SK-N-SH treated with all-trans-retinoic acid at 6 μM for 48 hours (cell line): ENCODE results near the gene MACROD1.

Experiments used
- ATAC-seq: fragments of 200-7000 bp; cut with Tn5 transposase; 3 replicates; pipeline ENCODE4 v1.9.1; 2020; ENCODE audit warnings: mild to moderate bottlenecking, moderate library complexity
- ARNTL ChIP-seq: fragments of 450-650 bp; formaldehyde crosslinking; IDR thresholded peaks from 2 replicates; pipeline ENCODE4 v1.5.0; 2020; ENCODE audit warnings: low read depth, mild to moderate bottlenecking, moderate library complexity, borderline replicate concordance
- BACH2 ChIP-seq: fragments of 250-450 bp; sonication (Bioruptor Pico); IDR thresholded peaks from 2 replicates; pipeline ENCODE4 v1.9.0; 2021; ENCODE audit warnings: mild to moderate bottlenecking, borderline replicate concordance
- CSDC2 ChIP-seq: fragments of 250-450 bp; sonication (Bioruptor Pico); IDR thresholded peaks from 2 replicates; pipeline ENCODE4 v1.5.0; 2020; ENCODE audit warnings: mild to moderate bottlenecking, moderate library complexity
- ESRRG ChIP-seq: fragments of 250-450 bp; sonication (Bioruptor Pico); IDR thresholded peaks from 2 replicates; pipeline ENCODE4 v1.6.1; 2021; ENCODE audit warnings: mild to moderate bottlenecking
- GLIS3 ChIP-seq: fragments of 250-450 bp; sonication (Bioruptor Pico); IDR thresholded peaks from 2 replicates; pipeline ENCODE4 v1.5.0; 2020; ENCODE audit warnings: mild to moderate bottlenecking, moderate library complexity
- ISL1 ChIP-seq: fragments of 250-450 bp; sonication (Bioruptor Pico); IDR thresholded peaks from 2 replicates; pipeline ENCODE4 v2.1.2; 2022; ENCODE audit warnings: mild to moderate bottlenecking, moderate library complexity
- PPARA ChIP-seq: fragments of 250-450 bp; sonication (Bioruptor Pico); IDR thresholded peaks from 2 replicates; pipeline ENCODE4 v1.5.0; 2020; ENCODE audit warnings: mild to moderate bottlenecking, borderline replicate concordance
- RARB ChIP-seq: fragments of 250-450 bp; sonication (Bioruptor Pico); IDR thresholded peaks from 2 replicates; pipeline ENCODE4 v1.8.0; 2021; ENCODE audit warnings: mild to moderate bottlenecking, moderate library complexity
- TCF4 ChIP-seq: fragments of 250-450 bp; sonication (Bioruptor Pico); IDR thresholded peaks from 2 replicates; pipeline ENCODE4 v1.8.0; 2021; ENCODE audit warnings: mild to moderate bottlenecking, moderate library complexity, borderline replicate concordance
- TOX ChIP-seq: fragments of 250-450 bp; sonication (Bioruptor Pico); IDR thresholded peaks from 2 replicates; pipeline ENCODE4 v1.8.0; 2021; ENCODE audit warnings: mild to moderate bottlenecking, moderate library complexity, borderline replicate concordance
- ZC3H10 ChIP-seq: fragments of 250-450 bp; sonication (Bioruptor Pico); IDR thresholded peaks from 2 replicates; pipeline ENCODE4 v1.5.1; 2021; ENCODE audit warnings: mild to moderate bottlenecking, moderate library complexity
- ZFP3 ChIP-seq: fragments of 250-450 bp; sonication (Bioruptor Pico); IDR thresholded peaks from 2 replicates; pipeline ENCODE4 v1.5.0; 2020; ENCODE audit warnings: mild to moderate bottlenecking, moderate library complexity
- ZFP30 ChIP-seq: fragments of 450-650 bp; formaldehyde crosslinking; IDR thresholded peaks from 2 replicates; pipeline ENCODE4 v1.5.0; 2022; ENCODE audit warnings: mild to moderate bottlenecking, moderate library complexity
- ZNF70 ChIP-seq: fragments of 450-650 bp; formaldehyde crosslinking; IDR thresholded peaks from 2 replicates; pipeline ENCODE4 v1.5.0; 2020; ENCODE audit warnings: mild to moderate bottlenecking, moderate library complexity
- ZNF8 ChIP-seq: fragments of 450-650 bp; formaldehyde crosslinking; IDR thresholded peaks from 2 replicates; pipeline ENCODE4 v1.5.0; 2020; ENCODE audit warnings: mild to moderate bottlenecking, moderate library complexity
- TF ChIP-seq, protein P1 (sequence below): fragments of 250-450 bp; sonication (Bioruptor Pico); IDR thresholded peaks from 2 replicates; pipeline ENCODE4 v1.5.1; 2020; ENCODE audit warnings: low read depth, mild to moderate bottlenecking, moderate library complexity
- TF ChIP-seq, protein P2 (sequence below): fragments of 250-450 bp; sonication (Bioruptor Pico); IDR thresholded peaks from 2 replicates; pipeline ENCODE4 v1.8.0; 2020; ENCODE audit warnings: mild to moderate bottlenecking, moderate library complexity, borderline replicate concordance
- TF ChIP-seq, protein P3 (sequence below): fragments of 250-450 bp; sonication (Bioruptor Pico); IDR thresholded peaks from 2 replicates; pipeline ENCODE4 v1.5.1; 2021; ENCODE audit warnings: mild to moderate bottlenecking, moderate library complexity
- TF ChIP-seq, protein P4 (sequence below): fragments of 250-450 bp; sonication (Bioruptor Pico); IDR thresholded peaks from 2 replicates; pipeline ENCODE4 v1.8.0; 2021; ENCODE audit warnings: low read depth, mild to moderate bottlenecking, moderate library complexity, borderline replicate concordance
- TF ChIP-seq, protein P5 (sequence below): fragments of 250-450 bp; sonication (Bioruptor Pico); IDR thresholded peaks from 2 replicates; pipeline ENCODE4 v1.5.0; 2020; ENCODE audit warnings: mild to moderate bottlenecking, moderate library complexity

MACROD1 gene

DNA sequence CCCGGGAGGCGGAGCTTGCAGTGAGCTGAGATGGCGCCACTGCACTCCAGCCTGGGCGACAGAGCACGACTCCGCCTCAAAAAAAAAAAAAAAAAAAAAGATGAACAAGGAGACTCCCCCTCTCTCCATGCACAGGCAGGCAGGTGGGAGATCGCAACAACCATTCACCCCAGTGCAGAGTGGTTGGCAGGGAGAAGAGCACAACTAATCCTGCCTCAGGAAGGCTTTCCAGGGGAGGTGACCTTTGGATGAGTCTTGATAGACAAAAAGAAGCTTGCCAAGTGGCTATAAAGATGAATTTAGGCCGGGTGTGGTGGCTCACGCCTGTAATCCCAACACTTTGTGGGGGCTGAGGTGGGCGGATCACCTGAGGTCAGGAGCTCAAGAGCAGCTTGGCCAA is 100.2 kb downstream of the MACROD1 start (continued):
- no peak for TF ChIP-seq RARB (CRISPR knock-in tag)

DNA sequence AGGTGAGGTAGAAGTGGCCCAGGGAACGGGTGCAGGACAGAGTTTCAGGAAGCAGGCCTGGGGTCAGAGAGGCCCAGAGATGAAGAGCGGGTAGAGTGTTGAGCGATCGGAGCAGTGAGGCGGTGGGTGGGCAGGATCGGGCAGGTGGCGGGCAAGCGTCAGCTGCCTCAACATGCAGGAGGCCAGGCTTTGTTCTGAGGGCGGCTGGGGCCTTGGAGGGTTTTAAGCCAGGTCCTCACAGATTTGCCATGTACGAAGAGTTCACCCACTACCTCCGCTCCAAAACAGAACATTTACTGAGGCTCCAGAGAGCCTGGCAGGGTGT is 100.8 kb downstream of the MACROD1 start:
- ATAC-seq, result no peak
- TF ChIP-seq BACH2 (CRISPR knock-in tag), result no peak
- TF ChIP-seq ZFP3 (CRISPR knock-in tag), result no peak
- TF ChIP-seq RARB (CRISPR knock-in tag), result no peak
- no peak for TF ChIP-seq ZNF8
- TF ChIP-seq, protein P1, sequence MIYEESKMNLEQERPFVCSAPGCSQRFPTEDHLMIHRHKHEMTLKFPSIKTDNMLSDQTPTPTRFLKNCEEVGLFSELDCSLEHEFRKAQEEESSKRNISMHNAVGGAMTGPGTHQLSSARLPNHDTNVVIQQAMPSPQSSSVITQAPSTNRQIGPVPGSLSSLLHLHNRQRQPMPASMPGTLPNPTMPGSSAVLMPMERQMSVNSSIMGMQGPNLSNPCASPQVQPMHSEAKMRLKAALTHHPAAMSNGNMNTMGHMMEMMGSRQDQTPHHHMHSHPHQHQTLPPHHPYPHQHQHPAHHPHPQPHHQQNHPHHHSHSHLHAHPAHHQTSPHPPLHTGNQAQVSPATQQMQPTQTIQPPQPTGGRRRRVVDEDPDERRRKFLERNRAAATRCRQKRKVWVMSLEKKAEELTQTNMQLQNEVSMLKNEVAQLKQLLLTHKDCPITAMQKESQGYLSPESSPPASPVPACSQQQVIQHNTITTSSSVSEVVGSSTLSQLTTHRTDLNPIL (CRISPR knock-in tag), result no peak
- no peak for TF ChIP-seq GLIS3
- no peak for TF ChIP-seq TOX (CRISPR knock-in tag)
- TF ChIP-seq PPARA (CRISPR knock-in tag), result no peak
- no peak for TF ChIP-seq ARNTL (CRISPR knock-in tag)
- no peak for TF ChIP-seq ZC3H10 (CRISPR knock-in tag)
- TF ChIP-seq, protein P2, sequence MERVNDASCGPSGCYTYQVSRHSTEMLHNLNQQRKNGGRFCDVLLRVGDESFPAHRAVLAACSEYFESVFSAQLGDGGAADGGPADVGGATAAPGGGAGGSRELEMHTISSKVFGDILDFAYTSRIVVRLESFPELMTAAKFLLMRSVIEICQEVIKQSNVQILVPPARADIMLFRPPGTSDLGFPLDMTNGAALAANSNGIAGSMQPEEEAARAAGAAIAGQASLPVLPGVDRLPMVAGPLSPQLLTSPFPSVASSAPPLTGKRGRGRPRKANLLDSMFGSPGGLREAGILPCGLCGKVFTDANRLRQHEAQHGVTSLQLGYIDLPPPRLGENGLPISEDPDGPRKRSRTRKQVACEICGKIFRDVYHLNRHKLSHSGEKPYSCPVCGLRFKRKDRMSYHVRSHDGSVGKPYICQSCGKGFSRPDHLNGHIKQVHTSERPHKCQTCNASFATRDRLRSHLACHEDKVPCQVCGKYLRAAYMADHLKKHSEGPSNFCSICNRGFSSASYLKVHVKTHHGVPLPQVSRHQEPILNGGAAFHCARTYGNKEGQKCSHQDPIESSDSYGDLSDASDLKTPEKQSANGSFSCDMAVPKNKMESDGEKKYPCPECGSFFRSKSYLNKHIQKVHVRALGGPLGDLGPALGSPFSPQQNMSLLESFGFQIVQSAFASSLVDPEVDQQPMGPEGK (CRISPR knock-in tag), result no peak
- TF ChIP-seq, protein P3, sequence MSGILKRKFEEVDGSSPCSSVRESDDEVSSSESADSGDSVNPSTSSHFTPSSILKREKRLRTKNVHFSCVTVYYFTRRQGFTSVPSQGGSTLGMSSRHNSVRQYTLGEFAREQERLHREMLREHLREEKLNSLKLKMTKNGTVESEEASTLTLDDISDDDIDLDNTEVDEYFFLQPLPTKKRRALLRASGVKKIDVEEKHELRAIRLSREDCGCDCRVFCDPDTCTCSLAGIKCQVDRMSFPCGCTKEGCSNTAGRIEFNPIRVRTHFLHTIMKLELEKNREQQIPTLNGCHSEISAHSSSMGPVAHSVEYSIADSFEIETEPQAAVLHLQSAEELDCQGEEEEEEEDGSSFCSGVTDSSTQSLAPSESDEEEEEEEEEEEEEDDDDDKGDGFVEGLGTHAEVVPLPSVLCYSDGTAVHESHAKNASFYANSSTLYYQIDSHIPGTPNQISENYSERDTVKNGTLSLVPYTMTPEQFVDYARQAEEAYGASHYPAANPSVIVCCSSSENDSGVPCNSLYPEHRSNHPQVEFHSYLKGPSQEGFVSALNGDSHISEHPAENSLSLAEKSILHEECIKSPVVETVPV, result no peak
- no peak for TF ChIP-seq ISL1 (CRISPR knock-in tag)

DNA sequence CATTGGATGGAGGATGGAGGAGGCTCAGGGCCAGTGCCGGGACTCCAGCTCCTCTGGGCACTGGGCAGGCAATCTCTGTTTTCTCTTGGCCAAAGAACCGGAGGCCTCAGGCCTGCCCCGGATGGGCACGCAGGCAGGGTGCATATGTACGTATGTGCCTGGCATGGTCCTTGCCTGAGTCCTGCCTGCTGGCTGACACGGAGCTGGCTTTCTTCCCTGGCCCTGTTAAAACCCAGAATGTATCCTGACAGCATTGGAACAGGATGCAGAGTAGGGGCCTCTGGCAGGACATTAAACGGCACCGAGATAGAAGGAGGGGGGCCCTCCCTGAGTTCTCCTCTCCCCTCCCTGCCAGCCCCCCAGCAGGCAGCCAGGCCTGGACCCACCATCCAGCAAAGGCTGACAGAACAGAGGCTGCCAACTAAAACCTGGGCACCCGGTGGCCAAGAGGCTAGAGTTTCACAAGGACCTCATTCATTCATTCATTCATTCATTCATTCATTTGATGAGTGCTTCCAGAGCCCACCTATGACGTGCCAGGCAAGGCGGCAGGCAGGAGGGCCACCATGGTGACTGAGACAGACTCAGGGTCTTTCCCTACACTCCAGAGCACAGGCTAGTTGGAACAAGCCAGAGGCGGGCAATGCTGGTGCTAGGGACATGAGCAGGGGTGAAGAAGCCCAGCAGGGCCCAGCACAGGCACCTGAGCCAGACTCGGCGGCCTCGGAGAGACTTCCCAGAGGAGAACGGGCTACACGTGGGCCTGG is 101.4 kb downstream of the MACROD1 start:
- ATAC-seq, result no peak
- TF ChIP-seq ZFP3 (CRISPR knock-in tag), result no peak
- TF ChIP-seq ESRRG (CRISPR knock-in tag), result no peak
- no peak for TF ChIP-seq TOX (CRISPR knock-in tag)

DNA sequence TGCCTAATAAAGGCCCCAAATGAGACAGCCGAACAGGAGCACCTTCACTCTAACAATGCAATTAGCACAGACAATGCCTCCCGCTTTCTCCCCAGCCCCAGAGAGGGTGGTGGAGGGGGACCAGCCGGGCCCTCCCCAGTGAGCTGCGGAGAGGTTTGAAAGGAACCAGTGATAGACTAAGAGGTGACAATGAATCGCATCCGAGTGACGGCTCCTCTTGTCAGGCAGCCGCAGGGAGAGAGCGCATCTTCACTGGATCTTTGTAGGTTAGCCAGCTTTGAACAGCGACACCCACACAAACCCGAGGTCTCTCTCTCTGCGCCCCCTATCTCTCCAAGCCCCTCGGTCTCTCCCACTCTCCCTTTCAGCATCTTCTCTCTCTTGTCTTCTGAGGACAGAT is 102.1 kb downstream of the MACROD1 start:
- TF ChIP-seq, protein P3, result no peak
- TF ChIP-seq, protein P4, sequence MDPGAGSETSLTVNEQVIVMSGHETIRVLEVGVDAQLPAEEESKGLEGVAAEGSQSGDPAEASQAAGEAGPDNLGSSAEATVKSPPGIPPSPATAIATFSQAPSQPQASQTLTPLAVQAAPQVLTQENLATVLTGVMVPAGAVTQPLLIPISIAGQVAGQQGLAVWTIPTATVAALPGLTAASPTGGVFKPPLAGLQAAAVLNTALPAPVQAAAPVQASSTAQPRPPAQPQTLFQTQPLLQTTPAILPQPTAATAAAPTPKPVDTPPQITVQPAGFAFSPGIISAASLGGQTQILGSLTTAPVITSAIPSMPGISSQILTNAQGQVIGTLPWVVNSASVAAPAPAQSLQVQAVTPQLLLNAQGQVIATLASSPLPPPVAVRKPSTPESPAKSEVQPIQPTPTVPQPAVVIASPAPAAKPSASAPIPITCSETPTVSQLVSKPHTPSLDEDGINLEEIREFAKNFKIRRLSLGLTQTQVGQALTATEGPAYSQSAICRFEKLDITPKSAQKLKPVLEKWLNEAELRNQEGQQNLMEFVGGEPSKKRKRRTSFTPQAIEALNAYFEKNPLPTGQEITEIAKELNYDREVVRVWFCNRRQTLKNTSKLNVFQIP (CRISPR knock-in tag), result no peak
- TF ChIP-seq BACH2 (CRISPR knock-in tag), result no peak
- no peak for TF ChIP-seq CSDC2
- TF ChIP-seq ESRRG (CRISPR knock-in tag), result no peak
- TF ChIP-seq TOX (CRISPR knock-in tag), result no peak
- TF ChIP-seq, protein P2 (CRISPR knock-in tag), result no peak
- no peak for TF ChIP-seq ZC3H10 (CRISPR knock-in tag)
- TF ChIP-seq TCF4, result no peak
- TF ChIP-seq, protein P1 (CRISPR knock-in tag), result no peak
- no peak for TF ChIP-seq ZNF70 (CRISPR knock-in tag)
- no peak for TF ChIP-seq ZNF8
- TF ChIP-seq, protein P5, sequence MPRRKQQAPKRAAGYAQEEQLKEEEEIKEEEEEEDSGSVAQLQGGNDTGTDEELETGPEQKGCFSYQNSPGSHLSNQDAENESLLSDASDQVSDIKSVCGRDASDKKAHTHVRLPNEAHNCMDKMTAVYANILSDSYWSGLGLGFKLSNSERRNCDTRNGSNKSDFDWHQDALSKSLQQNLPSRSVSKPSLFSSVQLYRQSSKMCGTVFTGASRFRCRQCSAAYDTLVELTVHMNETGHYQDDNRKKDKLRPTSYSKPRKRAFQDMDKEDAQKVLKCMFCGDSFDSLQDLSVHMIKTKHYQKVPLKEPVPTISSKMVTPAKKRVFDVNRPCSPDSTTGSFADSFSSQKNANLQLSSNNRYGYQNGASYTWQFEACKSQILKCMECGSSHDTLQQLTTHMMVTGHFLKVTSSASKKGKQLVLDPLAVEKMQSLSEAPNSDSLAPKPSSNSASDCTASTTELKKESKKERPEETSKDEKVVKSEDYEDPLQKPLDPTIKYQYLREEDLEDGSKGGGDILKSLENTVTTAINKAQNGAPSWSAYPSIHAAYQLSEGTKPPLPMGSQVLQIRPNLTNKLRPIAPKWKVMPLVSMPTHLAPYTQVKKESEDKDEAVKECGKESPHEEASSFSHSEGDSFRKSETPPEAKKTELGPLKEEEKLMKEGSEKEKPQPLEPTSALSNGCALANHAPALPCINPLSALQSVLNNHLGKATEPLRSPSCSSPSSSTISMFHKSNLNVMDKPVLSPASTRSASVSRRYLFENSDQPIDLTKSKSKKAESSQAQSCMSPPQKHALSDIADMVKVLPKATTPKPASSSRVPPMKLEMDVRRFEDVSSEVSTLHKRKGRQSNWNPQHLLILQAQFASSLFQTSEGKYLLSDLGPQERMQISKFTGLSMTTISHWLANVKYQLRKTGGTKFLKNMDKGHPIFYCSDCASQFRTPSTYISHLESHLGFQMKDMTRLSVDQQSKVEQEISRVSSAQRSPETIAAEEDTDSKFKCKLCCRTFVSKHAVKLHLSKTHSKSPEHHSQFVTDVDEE (CRISPR knock-in tag), result no peak
- no peak for TF ChIP-seq RARB (CRISPR knock-in tag)
- no peak for TF ChIP-seq ZFP30 (CRISPR knock-in tag)
- TF ChIP-seq ARNTL (CRISPR knock-in tag), result no peak
- no peak for TF ChIP-seq PPARA (CRISPR knock-in tag)
- no peak for TF ChIP-seq GLIS3
- TF ChIP-seq ISL1 (CRISPR knock-in tag), result no peak

More for the DNA sequence above, 102.1 kb downstream of the MACROD1 start:
- ATAC-seq, result no peak
